Mucosa of gallbladder (tissue), 1 donor: ENCODE results near the gene UCP2. TPM values are rescaled to one million over a fixed set of nuclear protein-coding genes. Genes with fewer than 3 reads are reported as not detected.
"Not testable (repeated sequence)": the region's sequence is repeated elsewhere in the genome, so short reads cannot be mapped to it uniquely, and the experiment has no call there.

ENCODE experiments used
- DNase-seq: peaks from one replicate; pipeline ENCODE4 v3.0.0-alpha.2; 2020; ENCODE audit warnings: low spot score
- total RNA-seq: library from RNA; stranded (reverse); gene quantifications from one replicate; pipeline ENCODE4 v1.2.1, GENCODE V29; 2021
- donor health status: DM: no; HTN: no; CAD: no.

Gene UCP2
- total RNA-seq, 1 donor from 2014 or later: 37.9 TPM

DNA sequence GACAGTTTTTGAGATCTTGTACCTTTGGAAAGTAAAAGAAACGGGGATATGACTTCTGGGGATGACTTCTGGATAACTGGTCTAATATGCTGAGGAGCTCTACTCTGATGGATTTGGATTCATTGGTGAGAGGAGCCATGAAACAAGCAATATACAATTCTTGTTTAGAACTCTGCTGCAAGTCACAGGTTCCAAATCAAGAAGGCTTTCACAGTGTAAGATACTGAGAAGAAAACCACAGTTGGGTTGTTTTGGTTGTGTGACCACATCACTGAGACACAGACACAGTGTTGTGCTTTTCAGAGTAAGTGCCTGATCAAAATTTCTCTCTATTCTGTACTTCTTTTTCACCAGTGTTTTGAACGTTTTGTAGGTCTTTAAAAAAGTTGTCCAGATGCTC is 13.1 kb upstream of the UCP2 start:
- no peak for DNase-seq

DNA sequence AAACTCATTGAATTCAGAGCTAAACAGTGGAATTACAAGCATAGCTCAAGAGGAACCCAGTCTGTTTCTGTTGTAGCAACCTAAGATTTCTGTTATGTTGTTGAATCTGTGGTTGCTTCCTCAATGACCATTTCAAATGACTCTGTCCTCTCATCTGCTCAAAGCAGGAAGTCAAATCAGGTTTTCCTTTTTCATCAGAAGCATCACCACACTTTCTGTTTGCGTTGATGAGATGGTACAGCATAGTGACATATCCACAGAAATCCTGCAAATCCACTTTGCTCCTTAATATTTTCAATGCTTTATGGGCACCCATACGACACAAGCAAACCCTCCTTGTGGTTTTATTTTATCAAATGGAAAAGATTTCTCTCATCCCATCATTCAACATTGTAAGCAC is 12.6 kb upstream of the UCP2 start:
- DNase-seq: no peak

DNA sequence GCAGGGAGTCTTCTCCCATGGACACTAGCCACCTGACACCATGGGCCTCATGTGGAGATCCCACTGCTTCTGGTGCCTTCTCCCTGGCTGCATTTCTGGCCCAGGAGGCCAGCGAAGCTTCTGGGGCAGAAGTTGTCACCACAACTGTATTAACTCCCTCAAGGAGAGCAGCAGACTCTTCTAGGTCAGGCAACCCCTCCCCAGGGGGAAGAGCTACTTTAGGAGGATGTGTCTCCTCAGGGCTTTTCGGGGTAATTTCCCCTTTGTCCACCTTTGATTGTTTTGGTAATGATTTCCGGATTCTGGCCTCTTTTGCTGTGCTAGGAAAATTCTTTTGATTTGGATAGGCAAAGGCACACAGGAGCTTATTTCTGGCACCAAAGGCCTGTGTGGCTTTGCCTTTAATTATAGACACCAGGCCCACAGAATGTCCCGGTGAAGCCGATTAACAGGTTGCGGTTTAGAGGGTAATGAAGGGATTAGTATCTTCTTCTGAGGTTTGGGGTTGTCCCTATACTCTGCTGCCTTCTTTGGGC is 8.9 kb upstream of the UCP2 start:
- no peak for DNase-seq

DNA sequence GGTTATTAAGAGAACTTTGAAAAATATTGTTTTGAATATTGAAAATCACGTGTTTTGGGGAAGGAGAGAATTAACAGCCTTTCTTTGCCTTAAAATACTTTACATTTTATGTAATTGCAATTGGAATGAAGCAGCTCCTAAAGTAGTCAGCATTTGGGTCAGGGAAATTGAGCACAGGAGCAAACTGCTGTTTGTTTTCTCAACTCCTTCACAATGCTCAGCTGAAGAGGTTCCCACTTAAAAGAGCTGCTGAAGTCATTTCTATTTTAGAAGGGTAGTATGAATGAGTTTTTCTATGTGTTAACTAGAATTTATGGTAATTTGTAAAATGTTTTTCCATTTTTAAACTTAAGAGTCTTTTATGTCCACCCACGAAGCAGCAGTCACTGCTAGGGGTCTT is 8.1 kb upstream of the UCP2 start:
- DNase-seq: no peak

DNA sequence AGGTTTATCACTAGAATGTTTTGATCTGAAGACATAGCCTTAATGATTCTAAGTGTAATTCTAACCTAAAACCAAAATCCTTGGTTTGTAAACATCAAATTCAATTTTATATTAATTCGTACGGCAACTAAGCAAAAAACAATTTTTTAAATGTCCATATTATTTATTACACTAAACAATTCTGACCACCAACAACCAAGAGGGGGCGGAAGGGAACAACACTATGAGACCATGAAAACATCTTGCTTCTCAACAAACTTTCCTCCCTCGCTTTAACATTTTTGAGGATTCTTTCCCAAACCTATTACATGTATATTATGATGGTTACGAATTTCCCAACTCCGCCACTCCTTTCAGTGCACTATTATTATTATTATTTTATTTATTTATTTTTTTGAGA is 6.5 kb upstream of the UCP2 start:
- no peak for DNase-seq

DNA sequence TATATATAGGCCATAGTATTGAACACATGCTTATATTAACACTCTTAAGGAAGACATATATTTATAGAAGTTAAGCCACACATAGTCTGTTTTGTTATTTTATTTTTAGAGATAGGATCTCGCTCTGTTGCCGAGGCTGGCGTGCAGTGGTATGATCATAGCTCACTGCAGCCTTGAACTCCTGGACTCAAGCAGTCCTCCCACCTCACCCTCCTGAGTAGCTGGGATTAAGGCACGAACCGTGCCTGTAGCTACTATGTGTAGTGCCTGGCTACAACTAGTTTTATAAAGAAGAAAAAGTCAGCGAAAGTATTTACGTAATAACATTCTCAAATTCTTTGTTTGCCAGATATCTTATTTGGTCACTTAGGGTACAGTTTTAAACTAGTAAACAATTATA is 5.6 kb upstream of the UCP2 start:
- no peak for DNase-seq

DNA sequence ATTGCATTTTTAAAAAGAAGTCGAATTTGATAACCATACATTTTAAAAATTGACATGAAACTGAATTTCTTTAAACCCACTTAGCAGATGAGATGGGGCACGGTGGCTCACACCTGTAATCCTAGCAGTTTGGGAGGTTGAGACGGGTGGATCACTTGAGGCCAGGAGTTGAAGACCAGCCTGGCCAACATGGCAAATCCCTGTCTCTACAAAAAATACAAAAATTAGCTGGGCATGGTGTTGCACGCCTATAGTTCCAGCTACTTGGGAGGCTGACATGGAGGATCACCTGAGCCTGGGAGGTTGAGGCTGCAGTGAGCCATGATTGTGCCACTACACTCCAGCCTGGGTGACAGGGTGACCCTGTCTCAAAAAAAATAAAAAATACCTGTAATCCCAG is 3.0 kb upstream of the UCP2 start:
- not testable (repeated sequence) for DNase-seq

DNA sequence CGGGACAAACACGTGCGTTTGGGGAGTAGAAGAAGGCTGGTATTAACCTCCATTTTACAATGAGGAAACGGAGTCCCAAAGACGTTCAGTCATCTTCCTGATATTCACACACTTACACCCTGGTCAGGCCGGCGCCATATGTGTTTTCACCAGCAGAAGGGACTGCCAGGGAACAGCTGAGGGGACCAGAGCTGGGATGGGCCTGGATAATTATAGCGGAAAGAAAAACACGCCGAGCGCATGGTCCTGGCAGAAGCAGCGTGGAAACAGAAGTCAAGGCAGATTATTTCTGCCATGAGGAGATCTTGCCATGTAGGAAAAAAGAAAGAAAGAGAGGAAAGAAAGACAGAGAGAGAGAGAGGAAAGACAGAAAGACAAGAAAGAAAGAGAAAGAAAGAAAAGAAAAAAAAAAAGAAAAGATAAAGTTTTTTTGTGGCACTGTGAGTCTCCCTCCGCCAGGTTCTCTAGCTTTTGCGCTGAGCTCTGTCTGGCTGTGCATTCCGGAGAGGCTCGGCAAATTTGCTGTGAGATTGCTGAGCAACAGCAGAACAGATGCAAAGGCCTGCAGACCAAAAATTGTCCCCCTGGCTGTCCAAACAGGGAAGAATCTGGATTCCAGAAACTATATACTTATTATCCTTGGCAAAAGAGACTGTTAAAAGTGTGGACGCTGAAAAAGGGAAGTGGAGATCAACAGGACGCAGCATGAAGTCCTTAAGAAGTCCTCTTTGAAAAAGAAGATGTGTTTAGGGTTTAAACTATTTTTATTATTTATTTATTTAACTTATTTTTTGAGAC is 1.3 kb upstream of the UCP2 start:
- no peak for DNase-seq

DNA sequence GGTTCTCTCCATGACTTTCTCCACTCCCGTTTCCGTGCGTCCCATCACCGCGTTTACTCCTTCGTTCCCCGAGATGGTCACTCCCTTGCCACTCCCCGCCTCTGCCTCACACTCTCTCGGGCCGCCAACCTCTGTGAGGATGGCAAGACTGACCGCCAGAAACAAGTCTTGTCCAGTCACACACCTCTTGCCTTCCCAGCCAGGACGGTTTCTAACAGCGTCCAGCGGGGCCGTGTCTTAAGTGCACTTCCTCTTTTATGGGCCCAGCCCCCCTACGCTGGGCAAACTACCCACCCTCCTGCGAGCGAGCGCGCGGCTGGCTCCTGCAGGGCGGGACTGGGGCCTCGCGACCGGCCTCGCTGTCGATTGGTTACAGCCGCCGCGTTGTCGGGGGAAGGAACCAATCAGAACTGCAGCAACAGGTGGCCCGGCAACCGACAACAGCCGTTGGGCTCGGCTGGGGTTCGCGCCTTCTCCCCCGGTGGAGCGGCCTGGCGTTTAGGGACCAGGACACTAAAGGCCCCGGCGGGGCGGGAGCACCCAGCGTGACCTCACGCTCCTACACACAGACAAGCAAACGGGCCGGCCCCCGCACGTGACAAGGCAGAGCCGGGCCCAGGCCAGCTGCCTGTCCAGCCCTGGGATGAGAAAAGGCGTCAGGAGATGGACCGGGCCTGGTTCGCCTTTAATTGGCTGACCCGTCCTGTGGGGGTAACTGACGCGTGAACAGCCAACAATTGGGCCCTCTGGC is 522 bp upstream of the UCP2 start:
- DNase-seq: peak; percentile 93

DNA sequence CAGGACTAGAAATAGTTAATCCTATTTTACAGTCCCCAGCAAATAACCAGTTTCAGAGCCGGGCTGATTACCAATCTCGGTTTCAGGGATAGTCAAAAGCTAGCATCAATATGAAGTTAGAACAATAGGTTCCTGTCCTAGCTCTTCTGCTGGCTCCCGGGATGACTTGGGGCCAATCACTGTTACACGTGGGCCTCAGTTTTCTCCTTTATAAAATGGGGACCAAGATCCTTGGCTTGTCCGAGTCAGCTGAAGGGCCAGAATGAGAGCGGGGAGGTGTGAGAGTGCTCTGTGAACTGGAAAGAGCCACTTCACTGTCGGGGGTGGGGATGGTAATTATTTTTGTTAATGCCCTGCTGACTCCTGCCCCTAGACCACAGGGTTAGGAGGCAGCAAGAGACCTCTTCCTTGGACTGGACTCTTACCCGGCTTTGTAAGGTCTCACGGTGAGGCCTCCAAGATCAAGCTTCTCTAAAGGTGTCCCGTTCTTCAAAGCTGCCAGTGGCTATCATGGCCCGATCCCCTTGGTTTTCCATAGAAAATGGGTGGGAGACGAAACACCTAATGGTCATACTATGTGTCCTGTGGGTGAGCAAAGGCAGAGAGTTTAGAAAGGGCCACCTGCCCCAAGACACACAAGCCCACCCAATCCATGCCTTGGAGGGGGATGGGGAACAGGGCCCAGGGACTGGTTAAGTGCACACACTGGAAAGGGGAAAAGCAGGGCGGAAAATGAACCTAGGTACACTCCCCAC is 1.4 kb downstream of the UCP2 start:
- DNase-seq: no peak

DNA sequence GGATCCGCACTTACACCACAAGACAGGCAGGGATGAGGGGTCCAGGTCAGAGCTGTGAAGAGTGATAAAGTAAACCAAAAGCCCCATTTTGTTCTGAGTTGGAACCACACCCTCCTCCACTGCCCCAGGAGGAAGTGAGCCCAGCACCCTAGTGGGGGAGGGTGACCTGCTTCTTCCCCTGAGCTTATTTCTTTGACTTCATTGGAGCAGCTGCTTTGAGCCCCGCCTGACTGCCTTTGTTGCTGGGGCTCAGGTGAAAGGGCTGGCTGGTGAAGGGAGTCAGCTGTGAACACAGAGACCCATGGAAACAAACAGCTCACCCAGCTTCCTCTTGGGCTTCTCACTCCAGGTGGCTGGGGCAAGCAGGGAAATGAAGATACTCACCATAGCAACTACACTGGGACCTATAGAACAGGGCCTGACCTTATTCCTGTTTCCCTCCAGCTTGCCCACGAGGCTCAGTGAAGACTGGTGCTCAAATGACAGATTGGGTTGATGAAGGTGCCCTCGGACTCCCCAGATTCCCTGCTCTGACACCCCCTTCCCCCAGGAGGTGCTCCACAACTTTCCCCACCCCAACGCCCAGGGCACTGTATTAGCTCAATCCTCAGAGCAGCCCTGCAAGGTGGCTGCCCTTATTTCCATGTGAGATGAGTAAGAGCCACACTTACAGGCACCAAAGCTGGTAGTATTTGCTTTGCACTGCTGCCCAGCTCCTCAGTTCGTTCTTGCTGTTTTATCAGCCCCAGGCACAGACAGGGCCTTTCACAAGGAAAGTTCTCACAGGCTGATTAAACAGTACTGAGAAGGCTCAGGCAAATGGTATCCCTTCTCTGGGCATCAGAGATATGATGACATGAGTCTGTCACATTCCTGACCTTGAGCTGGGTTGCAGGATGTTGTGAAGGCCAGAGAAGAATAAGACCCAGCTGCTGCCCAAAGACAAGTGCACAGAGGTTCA is 2.4 kb downstream of the UCP2 start:
- DNase-seq: peak; percentile 57

DNA sequence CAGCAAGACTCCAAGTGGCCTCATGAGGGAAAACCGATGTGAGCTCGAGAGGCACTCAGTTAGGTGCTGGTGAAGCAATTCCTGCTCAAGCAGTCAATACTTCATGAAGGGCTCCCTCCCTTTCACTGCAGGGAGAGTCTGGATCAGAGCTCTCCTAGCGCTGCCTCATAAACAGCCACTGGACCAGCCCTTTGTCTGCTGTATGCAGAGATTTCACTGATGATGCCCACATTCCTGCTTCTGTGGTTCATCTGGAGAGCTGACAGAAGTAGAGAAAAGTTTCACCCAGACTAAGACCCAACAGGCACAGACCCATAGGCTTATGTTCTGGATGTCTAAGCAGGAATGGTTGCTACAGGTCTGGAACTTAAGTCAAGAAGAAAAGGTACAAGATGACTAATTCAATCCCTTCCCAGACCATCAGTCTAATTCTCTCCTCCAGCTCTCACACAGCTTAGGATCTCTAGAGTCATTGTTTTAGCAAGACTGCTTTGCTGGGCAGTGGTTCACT is 4.0 kb downstream of the UCP2 start:
- no peak for DNase-seq

DNA sequence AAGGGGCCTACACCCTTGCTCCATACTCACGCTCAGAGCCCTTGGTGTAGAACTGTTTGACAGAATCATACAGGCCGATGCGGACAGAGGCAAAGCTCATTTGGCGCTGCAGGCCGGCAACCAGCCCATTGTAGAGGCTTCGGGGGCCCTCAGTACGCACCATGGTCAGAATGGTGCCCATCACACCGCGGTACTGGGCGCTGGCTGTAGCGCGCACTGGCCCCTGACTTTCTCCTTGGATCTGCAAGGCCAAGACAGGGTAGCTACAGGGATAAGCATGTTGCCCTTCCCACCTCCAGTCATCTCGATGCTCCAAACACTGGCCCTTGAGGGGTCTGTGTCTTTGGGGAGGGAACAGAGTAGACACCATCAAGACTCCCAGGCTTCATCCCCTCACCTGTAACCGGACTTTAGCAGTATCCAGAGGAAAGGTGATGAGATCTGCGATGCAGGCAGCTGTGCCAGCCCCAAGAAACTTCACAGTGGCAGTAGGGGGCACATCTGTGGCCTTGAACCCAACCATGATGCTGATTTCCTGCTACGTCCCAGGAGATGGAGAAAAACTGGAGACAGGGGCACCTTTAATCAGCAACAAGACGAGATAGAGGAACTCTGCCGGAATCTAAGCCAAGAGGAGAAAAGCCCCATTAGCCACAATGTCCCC is 4.7 kb downstream of the UCP2 start:
- no peak for DNase-seq

DNA sequence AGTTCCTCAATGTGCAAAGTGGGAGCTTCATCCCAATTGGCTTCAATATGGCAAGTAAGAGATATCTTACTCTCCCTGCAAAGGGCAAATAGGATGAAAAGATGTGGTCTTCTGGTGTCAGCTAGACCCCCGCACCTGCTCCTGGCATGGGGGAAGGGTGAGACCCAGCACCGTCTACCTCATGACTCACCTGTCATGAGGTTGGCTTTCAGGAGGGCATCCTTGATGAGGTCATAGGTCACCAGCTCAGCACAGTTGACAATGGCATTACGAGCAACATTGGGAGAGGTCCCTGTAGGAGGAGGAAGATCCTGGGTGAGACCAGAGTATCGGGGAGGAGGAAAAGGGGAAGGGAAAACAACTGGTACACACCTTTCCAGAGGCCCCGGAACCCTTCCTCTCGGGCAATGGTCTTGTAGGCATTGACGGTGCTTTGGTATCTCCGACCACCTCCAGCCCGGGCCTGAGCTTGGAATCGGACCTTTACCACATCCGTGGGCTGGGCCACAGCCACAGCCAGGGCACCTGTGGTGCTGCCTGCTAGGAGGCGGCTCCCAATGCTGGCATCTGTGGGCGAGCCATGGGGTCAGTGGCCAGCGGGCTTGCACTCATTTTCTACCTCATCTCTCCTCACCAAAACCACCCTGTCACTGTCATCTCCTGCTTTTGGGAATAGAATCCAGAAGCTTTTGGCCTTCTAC is 6.0 kb downstream of the UCP2 start:
- no peak for DNase-seq

DNA sequence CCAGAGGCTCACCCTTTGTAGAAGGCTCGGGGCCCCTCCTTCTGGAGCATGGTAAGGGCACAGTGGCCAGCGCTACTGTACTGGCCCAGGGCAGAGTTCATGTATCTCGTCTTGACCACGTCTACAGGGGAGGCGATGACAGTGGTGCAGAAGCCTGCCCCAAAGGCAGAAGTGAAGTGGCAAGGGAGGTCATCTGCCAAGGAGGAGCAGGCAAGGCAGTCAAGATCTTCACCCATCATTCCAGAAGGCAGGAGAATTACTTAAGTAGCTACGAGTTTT is 7.2 kb downstream of the UCP2 start:
- DNase-seq: no peak

DNA sequence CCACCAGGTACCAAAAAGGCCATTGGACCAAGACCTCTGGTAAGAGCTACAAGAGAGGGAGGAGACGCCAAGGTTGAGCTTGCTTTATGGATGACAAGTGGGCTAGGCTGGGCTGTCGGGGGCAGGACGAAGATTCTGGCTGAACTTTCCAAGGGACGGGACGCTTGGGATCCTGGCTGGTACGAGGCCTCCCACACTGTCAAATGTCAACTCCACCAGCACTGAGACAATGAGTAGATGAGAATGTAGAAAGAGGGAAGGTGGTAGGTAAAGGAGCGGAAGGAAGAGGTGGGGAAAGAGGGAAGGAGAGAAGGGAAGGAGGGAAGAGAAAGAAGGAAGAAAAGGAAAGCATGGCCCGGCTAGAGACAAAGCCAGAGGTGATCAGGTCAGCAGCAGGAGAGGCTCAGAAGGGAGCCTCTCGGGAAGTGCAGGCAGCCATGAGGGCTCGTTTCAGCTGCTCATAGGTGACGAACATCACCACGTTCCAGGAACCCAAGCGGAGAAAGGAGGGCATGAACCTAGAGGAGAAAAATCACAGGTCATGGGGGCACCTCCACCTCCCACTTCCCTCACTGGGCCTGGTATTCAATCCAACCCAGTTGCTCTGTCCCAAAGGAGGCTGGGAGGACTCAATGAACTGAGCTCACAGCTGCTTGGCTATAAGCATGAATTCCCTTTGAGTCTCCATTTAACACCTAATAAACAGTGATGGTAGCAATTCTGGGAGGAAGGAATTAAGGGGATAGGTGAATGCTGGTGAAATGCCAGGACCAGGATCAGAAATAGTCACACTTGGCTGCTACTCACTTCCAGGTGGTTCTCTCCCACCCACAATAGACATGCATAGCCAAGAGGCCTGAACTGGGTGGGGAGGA is 7.8 kb downstream of the UCP2 start:
- DNase-seq: no peak

DNA sequence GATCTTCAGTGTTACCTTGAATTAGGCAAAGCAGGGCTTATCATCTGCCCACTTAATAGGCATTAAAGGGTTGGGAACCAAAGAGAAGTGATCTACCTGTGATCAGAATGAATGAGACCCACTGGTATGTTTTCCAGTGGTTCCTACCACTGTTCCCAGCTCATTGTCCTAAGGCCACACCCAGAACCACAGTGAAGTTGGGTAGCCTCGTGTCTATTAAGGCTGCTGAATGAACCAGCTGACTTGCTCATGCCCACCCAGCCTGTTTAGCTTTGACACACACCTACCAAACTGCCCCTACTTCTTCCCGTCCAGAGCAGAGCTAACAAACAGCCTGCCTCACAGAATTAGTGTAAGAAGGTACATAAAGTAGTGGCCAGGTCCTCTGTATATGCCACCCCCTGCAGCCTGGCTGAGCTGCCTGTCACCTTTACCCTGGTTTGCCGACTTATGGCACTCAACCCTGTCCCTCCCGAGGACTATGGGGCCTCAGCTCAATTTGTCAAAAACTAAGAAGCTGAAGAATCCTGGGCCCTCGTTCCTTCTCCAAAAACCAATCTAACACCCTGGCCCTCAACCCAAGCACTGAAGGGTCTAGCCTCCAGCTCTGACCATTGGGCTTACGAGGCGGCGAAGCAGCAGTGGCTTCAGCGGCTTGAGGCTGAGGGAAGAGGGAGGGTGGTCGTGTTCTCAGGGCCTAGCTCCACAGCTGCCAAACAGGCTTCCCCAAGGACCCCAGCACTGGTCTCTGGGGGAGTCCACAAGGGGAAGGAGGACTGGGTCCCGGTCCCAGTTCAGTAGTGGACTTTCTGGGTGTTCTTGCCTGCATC is 9.8 kb downstream of the UCP2 start:
- DNase-seq: no peak

DNA sequence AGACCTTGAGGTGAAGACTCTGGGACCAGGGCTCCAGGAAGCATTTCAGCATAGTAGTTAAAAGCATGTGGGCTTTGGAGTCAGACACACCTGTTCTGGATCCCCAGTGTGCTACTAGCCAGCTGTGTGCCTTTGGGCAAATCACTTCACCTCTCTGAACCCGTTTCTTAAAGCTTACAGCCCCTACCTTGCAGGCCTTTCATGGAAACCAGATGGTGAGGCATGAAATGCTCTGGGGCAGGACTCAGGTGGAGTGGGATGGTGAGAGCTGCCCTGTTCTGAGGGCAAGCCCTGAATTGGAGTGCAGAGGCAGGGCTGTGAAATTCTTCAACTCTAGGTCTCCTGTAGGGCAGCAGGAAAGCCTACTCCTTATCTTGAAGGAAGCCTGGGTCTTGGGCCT is 10.5 kb downstream of the UCP2 start:
- no peak for DNase-seq
